ENCODE results near the gene AFP. TPM values are rescaled to one million over a fixed set of nuclear protein-coding genes. Genes with fewer than 3 reads are reported as not detected.

Gene AFP
- total and polyA plus RNA-seq, 9 of the 15 experiments (the other 6 are each of a cell fraction or from before 2014, with no cell fraction given) = 0.47 to 6.2 (median 3.0) TPM

DNA sequence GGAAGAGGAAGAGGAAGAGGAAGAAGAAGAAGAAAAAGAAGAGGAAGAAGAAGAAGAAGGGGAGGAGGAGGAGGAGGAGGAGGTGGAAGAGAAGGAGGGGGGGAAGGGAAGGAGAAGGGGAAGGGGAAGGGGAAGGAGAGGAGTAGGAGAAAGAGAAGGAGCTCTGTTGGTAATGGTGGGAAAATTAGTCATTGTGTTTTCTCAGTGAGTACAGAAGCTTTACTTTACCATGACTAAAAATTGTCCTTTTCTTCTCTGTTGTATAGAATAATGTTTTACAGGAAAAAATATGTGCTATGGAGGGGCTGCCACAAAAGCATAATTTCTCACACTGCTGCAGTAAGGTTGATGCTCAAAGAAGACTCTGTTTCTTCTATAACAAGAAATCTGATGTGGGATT lies 49.6 kb downstream of the AFP start:
- no peak overlapping the region for H3K4me3 ChIP-seq
- in situ Hi-C loops (cut with MboI) = no loop called here
- TF ChIP-seq TAF15 (IDR thresholded peaks at IDR 0.05; ENCODE audit: low read depth, low read length) = no peak
- TF ChIP-seq PHF21A (IDR thresholded peaks at IDR 0.05; ENCODE audit: borderline replicate concordance, low read depth) = no peak
- TF ChIP-seq ZNF778 (CRISPR knock-in tag; IDR thresholded peaks at IDR 0.05) = no peak
- TF ChIP-seq RAD51 (IDR thresholded peaks at IDR 0.05; ENCODE audit: borderline replicate concordance, low read depth) = no peak
- TF ChIP-seq ARID2 (IDR thresholded peaks at IDR 0.05) = no peak
- no peak for TF ChIP-seq HSF4 (CRISPR knock-in tag; IDR thresholded peaks at IDR 0.05; ENCODE audit: borderline replicate concordance)
- TF ChIP-seq, protein P1, sequence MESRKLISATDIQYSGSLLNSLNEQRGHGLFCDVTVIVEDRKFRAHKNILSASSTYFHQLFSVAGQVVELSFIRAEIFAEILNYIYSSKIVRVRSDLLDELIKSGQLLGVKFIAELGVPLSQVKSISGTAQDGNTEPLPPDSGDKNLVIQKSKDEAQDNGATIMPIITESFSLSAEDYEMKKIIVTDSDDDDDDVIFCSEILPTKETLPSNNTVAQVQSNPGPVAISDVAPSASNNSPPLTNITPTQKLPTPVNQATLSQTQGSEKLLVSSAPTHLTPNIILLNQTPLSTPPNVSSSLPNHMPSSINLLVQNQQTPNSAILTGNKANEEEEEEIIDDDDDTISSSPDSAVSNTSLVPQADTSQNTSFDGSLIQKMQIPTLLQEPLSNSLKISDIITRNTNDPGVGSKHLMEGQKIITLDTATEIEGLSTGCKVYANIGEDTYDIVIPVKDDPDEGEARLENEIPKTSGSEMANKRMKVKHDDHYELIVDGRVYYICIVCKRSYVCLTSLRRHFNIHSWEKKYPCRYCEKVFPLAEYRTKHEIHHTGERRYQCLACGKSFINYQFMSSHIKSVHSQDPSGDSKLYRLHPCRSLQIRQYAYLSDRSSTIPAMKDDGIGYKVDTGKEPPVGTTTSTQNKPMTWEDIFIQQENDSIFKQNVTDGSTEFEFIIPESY (CRISPR knock-in tag; IDR thresholded peaks at IDR 0.05) = no peak
- TF ChIP-seq MCM2 (IDR thresholded peaks at IDR 0.05; ENCODE audit: low read depth) = no peak
- TF ChIP-seq, protein P2, sequence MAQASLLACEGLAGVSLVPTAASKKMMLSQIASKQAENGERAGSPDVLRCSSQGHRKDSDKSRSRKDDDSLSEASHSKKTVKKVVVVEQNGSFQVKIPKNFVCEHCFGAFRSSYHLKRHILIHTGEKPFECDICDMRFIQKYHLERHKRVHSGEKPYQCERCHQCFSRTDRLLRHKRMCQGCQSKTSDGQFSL (CRISPR knock-in tag; IDR thresholded peaks at IDR 0.05) = no peak
- TF ChIP-seq, protein P2 (tag; IDR thresholded peaks at IDR 0.05) = no peak
- TF ChIP-seq, protein P3, sequence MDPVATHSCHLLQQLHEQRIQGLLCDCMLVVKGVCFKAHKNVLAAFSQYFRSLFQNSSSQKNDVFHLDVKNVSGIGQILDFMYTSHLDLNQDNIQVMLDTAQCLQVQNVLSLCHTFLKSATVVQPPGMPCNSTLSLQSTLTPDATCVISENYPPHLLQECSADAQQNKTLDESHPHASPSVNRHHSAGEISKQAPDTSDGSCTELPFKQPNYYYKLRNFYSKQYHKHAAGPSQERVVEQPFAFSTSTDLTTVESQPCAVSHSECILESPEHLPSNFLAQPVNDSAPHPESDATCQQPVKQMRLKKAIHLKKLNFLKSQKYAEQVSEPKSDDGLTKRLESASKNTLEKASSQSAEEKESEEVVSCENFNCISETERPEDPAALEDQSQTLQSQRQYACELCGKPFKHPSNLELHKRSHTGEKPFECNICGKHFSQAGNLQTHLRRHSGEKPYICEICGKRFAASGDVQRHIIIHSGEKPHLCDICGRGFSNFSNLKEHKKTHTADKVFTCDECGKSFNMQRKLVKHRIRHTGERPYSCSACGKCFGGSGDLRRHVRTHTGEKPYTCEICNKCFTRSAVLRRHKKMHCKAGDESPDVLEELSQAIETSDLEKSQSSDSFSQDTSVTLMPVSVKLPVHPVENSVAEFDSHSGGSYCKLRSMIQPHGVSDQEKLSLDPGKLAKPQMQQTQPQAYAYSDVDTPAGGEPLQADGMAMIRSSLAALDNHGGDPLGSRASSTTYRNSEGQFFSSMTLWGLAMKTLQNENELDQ (CRISPR knock-in tag; IDR thresholded peaks at IDR 0.05; ENCODE audit: borderline replicate concordance) = no peak
- TF ChIP-seq, protein P4, sequence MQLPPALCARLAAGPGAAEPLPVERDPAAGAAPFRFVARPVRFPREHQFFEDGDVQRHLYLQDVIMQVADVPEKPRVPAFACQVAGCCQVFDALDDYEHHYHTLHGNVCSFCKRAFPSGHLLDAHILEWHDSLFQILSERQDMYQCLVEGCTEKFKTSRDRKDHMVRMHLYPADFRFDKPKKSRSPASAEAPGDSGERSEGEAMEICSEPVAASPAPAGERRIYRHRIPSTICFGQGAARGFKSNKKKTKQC (CRISPR knock-in tag; IDR thresholded peaks at IDR 0.05) = no peak
- no peak for TF ChIP-seq ZZZ3 (IDR thresholded peaks at IDR 0.05)
- TF ChIP-seq, protein P5, sequence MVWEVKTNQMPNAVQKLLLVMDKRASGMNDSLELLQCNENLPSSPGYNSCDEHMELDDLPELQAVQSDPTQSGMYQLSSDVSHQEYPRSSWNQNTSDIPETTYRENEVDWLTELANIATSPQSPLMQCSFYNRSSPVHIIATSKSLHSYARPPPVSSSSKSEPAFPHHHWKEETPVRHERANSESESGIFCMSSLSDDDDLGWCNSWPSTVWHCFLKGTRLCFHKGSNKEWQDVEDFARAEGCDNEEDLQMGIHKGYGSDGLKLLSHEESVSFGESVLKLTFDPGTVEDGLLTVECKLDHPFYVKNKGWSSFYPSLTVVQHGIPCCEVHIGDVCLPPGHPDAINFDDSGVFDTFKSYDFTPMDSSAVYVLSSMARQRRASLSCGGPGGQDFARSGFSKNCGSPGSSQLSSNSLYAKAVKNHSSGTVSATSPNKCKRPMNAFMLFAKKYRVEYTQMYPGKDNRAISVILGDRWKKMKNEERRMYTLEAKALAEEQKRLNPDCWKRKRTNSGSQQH (CRISPR knock-in tag; IDR thresholded peaks at IDR 0.05) = no peak
- TF ChIP-seq, protein P6, sequence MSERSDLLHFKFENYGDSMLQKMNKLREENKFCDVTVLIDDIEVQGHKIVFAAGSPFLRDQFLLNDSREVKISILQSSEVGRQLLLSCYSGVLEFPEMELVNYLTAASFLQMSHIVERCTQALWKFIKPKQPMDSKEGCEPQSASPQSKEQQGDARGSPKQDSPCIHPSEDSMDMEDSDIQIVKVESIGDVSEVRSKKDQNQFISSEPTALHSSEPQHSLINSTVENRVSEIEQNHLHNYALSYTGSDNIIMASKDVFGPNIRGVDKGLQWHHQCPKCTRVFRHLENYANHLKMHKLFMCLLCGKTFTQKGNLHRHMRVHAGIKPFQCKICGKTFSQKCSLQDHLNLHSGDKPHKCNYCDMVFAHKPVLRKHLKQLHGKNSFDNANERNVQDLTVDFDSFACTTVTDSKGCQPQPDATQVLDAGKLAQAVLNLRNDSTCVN (CRISPR knock-in tag; IDR thresholded peaks at IDR 0.05) = no peak

More for the DNA sequence above, 49.6 kb downstream of the AFP start:
- H3K9ac ChIP-seq (ENCODE audit: insufficient read depth in 1 of 2, low read depth in 2 of 2, low read length in 2 of 2) = no peak overlapping the region
- H3K79me2 ChIP-seq (ENCODE audit: control insufficient read depth, insufficient read depth, low read length) = no peaks in the 10 kb centered on the region
- FAIRE-seq (no peak), ATAC-seq (no peak), DNase-seq (ENCODE audit: extremely low read depth in 1 of 4, low spot score in 3 of 4) (no peak)
- no peaks in the 10 kb centered on the region for H3K4me1 ChIP-seq (replicated peaks in 1 of 2; ENCODE audit: control insufficient read depth in 2 of 2, insufficient read depth in 2 of 2, low read length in 2 of 2)
- CTCF ChIA-PET (ENCODE audit: low intra/inter-chr PET ratio) = no interaction called here
- POLR2A ChIA-PET = no interaction called here
- no peak overlapping the region for H2AFZ ChIP-seq (ENCODE audit: low read depth, low read length)
- no peaks in the 10 kb centered on the region; the same call in 1 of the 2 replicates for H4K20me1 ChIP-seq (replicated peaks; ENCODE audit: control insufficient read depth, insufficient read depth, low read length)
- H3K36me3 ChIP-seq (ENCODE audit: control insufficient read depth, insufficient read depth, low read length) = no peaks in the 10 kb centered on the region
- no peaks in the 10 kb centered on the region for H3K9me3 ChIP-seq (replicated peaks; ENCODE audit: control insufficient read depth, insufficient read depth, low read depth, low read length)
- intact Hi-C loops (cut with micrococcal nuclease) = no loop called here
- BruUV-seq (replicated peaks) = no TSS peak
- H3K27ac ChIP-seq (ENCODE audit: extremely low read depth, low read depth, low read length) = no peak overlapping the region
- H3K9me1 ChIP-seq (ENCODE audit: control insufficient read depth, insufficient read depth, low read length) = no peaks in the 10 kb centered on the region
- H3K27me3 ChIP-seq (ENCODE audit: control insufficient read depth in 2 of 2, insufficient read depth in 2 of 2, low read length in 2 of 2) = no peaks in the 10 kb centered on the region
- no peak overlapping the region for H3K4me2 ChIP-seq (ENCODE audit: insufficient read depth, low read length)
